ENCODE results near the gene HMOX2.

GRCh38 chr16:4486126-4486893 lies 10.1 kb downstream of the HMOX2 start:
- TF ChIP-seq TAF1 (IDR thresholded peaks at IDR 0.05; ENCODE audit: low read depth) (no peak), CEBPB (IDR thresholded peaks at IDR 0.05) (no peak), REST (IDR thresholded peaks at IDR 0.05; ENCODE audit: low read depth) (no peak), TCF12 (IDR thresholded peaks at IDR 0.05; ENCODE audit: low read depth) (no peak), RAD21 (IDR thresholded peaks at IDR 0.05; ENCODE audit: low read depth) (no peak), TEAD4 (IDR thresholded peaks at IDR 0.05) (no peak), ZBTB7A (IDR thresholded peaks at IDR 0.05; ENCODE audit: low read depth) (no peak)

Measured in Ishikawa (cell line).